Upper lobe of right lung (tissue), 1 donor: ENCODE measurements around the gene BMS1. TPM values are rescaled to one million over a fixed set of nuclear protein-coding genes. Genes with fewer than 3 reads are reported as not detected.
"Not testable (repeated sequence)": the region's sequence is repeated elsewhere in the genome, so short reads cannot be mapped to it uniquely, and the experiment has no call there.

Source experiments
- ATAC-seq: fragments of 200-7000 bp; cut with Tn5 transposase; one replicate; pipeline ENCODE4 v1.9.1; 2020; ENCODE audit warnings: mild to moderate bottlenecking, moderate library complexity
- DNase-seq: peaks from one replicate; pipeline ENCODE4 v3.0.0-alpha.2; 2020
- H3K27ac ChIP-seq: fragments of 200-600 bp; one replicate; pipeline ENCODE4 v1.8.0; 2022
- H3K27me3 ChIP-seq: fragments of 200-600 bp; one replicate; pipeline ENCODE4 v1.8.0; 2022; ENCODE audit warnings: mild to moderate bottlenecking
- H3K36me3 ChIP-seq: fragments of 200-600 bp; one replicate; pipeline ENCODE4 v1.8.0; 2022
- H3K4me1 ChIP-seq: fragments of 200-600 bp; one replicate; pipeline ENCODE4 v1.8.0; 2022
- H3K4me3 ChIP-seq: fragments of 200-600 bp; one replicate; pipeline ENCODE4 v1.8.0; 2022; ENCODE audit warnings: mild to moderate bottlenecking
- H3K9me3 ChIP-seq: fragments of 200-600 bp; one replicate; pipeline ENCODE4 v1.8.0; 2022
- intact Hi-C: fragments of 100-400 bp; cut with DNase I; formaldehyde crosslinking; loops from one replicate; pipeline ENCODE4 v1.11.0; 2022
- total RNA-seq: library from RNA; stranded (reverse); fragmentation: NEBNext Ultra II Directional; extraction: Animal tissue kit (Norgen Biotek cat#: 25700); gene quantifications from one replicate; pipeline ENCODE4 v1.2.1, GENCODE V29; 2021
- TF ChIP-seq, protein P1 (sequence below): fragments of 200-600 bp; IDR thresholded peaks from one replicate; pipeline ENCODE4 v1.8.0; 2022; ENCODE audit warnings: antibody characterized with exemption
- donor health status: DM: no; HTN: yes; CAD: no; lungs with severe emphysema.

Gene BMS1
- total RNA-seq, 1 donor from 2014 or later = 13.0 TPM

DNA sequence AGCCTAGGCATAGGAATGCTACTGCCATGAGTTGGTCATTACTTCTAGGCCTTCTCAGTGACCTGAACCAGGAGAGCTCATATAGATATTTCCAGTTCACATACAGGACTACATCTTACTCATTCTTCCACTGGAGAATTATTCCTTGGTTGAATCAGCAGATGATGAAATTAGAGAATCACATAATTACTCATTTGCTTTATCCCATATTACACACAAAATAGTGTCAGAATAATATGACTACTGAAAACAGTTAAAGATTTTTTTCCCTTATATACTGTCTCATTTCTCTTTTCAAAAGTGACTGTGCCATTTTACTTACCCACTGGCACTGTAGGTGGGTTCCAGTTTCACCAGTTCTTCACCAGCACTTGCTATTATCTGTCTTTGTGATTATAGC is 18.5 kb downstream of the BMS1 start:
- Histone ChIP-seq H3K27me3 (no peaks in the 10 kb centered on the region), H3K4me3 (no peak overlapping the region), H3K9me3 (no peaks in the 10 kb centered on the region), H3K4me1 (no peaks in the 10 kb centered on the region), H3K36me3 (peaks cover 97% of the 10 kb centered on the region), H3K27ac (no peak overlapping the region)
- intact Hi-C loops = no loop called here
- ATAC-seq = no peak
- no peak for DNase-seq
- TF ChIP-seq, protein P1, sequence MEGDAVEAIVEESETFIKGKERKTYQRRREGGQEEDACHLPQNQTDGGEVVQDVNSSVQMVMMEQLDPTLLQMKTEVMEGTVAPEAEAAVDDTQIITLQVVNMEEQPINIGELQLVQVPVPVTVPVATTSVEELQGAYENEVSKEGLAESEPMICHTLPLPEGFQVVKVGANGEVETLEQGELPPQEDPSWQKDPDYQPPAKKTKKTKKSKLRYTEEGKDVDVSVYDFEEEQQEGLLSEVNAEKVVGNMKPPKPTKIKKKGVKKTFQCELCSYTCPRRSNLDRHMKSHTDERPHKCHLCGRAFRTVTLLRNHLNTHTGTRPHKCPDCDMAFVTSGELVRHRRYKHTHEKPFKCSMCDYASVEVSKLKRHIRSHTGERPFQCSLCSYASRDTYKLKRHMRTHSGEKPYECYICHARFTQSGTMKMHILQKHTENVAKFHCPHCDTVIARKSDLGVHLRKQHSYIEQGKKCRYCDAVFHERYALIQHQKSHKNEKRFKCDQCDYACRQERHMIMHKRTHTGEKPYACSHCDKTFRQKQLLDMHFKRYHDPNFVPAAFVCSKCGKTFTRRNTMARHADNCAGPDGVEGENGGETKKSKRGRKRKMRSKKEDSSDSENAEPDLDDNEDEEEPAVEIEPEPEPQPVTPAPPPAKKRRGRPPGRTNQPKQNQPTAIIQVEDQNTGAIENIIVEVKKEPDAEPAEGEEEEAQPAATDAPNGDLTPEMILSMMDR = no peak

DNA sequence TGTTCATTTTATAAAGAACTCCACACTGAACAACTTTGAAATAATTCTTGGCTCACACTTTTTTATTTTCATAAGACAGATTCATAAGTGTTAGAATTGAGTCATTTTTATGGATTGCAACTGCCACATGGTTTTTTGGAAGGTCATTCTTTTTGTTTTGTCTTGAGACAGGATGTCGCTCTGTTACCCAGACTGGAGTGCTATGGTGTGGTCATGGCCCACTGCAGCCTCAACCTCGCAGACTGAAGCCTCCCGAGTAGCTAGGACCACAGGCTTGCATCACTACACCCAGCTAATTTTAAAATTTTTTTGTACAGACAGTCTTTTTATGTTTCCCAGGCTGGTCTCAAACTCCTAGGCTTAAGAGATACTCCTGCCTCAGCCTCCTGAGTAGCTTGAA is 20.3 kb downstream of the BMS1 start:
- TF ChIP-seq, protein P1 = no peak
- H3K4me1 ChIP-seq = no peaks in the 10 kb centered on the region
- DNase-seq (no peak), ATAC-seq (no peak)
- no peaks in the 10 kb centered on the region for H3K9me3 ChIP-seq
- no peak overlapping the region for H3K4me3 ChIP-seq
- H3K36me3 ChIP-seq = peaks cover 96% of the 10 kb centered on the region
- intact Hi-C loops = no loop called here
- no peak overlapping the region for H3K27ac ChIP-seq
- no peaks in the 10 kb centered on the region for H3K27me3 ChIP-seq

DNA sequence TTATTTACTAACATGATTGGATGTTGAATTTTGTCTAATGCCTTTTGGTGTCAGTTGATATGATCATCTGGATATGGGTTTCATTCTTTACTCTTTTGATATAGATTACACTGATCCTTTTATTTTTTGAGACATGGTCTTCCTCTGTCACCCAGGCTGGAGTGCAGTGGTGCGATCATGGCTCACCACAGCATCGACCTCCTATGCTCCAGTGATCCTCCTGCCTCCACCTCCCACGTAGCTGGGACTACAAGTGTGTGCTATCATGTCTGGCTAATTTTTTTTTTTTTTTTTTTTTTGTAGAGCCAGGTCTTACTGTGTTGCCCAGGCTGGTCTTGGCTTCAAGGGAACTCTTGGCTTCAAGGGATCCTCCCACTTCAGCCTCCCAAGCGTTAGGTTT is 27.1 kb downstream of the BMS1 start:
- TF ChIP-seq, protein P1 = no peak

DNA sequence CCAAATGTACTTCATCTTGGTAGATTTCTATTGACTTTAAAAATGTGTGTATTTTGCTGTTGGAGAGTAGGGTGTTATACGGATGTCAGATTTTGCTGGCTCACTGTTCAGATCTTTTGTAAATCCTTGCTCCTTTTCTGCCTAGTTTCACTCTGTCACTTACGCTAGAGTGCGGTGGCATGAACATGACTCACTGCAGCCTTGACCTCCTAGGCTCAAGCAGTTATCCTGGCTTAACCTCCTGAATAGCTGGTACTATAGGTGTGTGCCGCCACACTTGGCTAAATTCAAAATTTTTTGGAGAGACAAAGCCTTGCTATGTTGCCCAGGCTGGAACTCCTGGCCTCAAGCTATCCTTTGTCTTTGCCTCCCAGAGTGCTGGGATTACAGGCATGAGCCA is 29.4 kb downstream of the BMS1 start:
- no peaks in the 10 kb centered on the region for H3K4me1 ChIP-seq
- no peak overlapping the region for H3K27ac ChIP-seq
- H3K36me3 ChIP-seq = peaks cover 50% of the 10 kb centered on the region
- ATAC-seq = no peak
- intact Hi-C loops = no loop called here
- TF ChIP-seq, protein P1 = no peak
- no peaks in the 10 kb centered on the region for H3K9me3 ChIP-seq
- no peak for DNase-seq
- no peaks in the 10 kb centered on the region for H3K27me3 ChIP-seq
- H3K4me3 ChIP-seq = no peak overlapping the region

More for the DNA sequence above, 27.1 kb downstream of the BMS1 start:
- Histone ChIP-seq H3K36me3 (peaks cover 59% of the 10 kb centered on the region), H3K4me3 (no peak overlapping the region), H3K27me3 (no peaks in the 10 kb centered on the region), H3K9me3 (no peaks in the 10 kb centered on the region), H3K27ac (no peak overlapping the region), H3K4me1 (no peaks in the 10 kb centered on the region)
- intact Hi-C loops = no loop called here
- DNase-seq (no peak), ATAC-seq (no peak)

DNA sequence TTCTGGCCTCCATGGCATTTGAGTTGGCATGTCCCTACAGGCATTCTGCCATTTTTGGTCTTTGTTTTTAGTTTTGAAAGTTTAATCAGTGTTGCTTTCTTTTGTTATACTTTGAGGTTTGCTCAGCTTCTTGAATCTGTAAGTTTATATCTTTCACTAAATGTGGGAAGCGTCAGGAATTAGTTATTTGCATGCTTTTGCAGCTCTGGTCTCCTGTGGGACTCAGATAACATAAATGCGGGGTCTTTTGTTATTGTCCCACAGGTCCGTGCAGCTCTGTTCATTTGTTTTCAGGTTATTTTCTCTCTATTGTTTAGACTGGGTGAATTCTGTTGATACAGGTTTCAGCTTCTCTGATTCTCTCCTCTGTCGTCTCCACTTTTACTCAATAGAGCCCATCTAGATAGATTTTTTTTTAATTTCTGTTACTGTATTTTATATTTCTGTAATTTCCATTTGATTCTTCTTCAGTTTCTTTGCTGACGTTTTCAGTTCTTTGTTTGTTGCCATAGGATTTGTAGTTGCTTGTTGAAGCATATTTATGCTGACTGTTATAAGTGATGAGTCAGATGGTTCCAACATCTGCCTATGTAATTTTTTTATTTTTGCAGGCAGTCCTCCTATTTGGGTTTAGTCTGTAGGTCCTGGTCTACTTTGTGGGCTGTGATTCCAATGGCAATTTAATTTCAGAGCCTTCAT is 31.5 kb downstream of the BMS1 start:
- H3K4me1 ChIP-seq, H3K27me3 ChIP-seq, H3K4me3 ChIP-seq, ATAC-seq, H3K9me3 ChIP-seq, intact Hi-C loops, DNase-seq, H3K27ac ChIP-seq: not testable (repeated sequence)
- H3K36me3 ChIP-seq = peaks cover 55% of the 10 kb centered on the region

DNA sequence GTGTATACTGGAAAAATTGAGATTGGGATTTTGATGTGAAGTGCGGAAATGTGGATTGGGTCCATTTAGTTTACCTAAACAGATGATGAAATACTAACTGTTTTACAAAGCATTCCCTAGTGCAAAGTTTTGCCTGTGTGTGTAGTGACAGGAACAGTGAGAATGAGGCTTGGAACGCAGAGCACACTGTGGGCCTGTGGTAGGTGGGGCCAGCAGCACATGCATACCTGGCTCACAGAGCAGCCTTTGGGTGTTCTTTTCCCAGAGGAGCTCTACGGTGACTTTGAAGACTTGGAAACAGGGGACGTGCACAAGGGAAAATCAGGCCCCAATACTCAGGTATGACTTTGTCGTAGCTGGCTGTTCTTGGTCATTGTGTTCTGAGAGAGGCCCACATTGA is 33.7 kb downstream of the BMS1 start:
- DNase-seq, H3K9me3 ChIP-seq, H3K4me1 ChIP-seq, H3K27ac ChIP-seq, ATAC-seq, intact Hi-C loops, H3K27me3 ChIP-seq, H3K4me3 ChIP-seq: not testable (repeated sequence)
- peaks cover 61% of the 10 kb centered on the region for H3K36me3 ChIP-seq

DNA sequence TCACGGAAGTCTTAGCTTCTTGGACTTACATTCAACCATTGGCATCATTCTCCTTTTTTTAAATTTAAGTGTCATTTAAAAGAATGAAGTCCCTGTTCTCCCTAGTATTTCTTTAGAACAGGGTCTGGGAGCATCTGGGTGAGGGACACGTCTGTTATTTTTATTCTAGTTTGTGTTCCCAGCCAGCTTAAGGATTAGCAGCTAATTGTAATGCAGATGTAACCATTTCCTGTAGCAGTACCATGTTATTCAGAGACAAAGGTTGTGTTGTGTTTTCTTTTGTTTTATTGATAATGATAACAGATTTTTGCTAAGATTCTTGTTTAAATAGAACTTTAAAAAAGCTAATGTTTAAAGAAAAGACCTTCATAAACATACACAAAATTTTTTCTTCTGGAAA is 34.3 kb downstream of the BMS1 start:
- DNase-seq (no peak), ATAC-seq (no peak)
- H3K9me3 ChIP-seq = no peaks in the 10 kb centered on the region
- no peak overlapping the region for H3K4me3 ChIP-seq
- H3K27me3 ChIP-seq = no peaks in the 10 kb centered on the region
- no peaks in the 10 kb centered on the region for H3K4me1 ChIP-seq
- intact Hi-C loops = no loop called here
- TF ChIP-seq, protein P1 = no peak
- no peak overlapping the region for H3K27ac ChIP-seq
- peaks cover 63% of the 10 kb centered on the region for H3K36me3 ChIP-seq

DNA sequence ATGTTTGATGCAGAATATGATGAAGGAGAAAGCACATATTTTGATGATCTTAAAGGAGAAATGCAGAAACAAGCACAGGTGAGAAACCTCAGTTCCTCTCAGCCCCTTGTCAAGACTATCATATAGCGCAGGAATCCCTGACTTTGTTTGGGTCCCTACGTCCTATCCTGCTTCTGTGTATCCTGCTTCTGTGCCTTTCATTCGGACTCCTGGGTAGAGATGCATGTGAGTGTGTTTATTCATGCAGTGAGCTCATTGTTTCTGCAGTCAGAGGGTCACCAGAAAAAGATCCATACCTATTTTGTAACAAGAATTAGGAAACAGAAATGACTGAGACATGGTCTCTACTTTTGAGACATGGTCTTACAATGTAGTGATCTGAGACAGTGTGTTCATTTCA is 34.8 kb downstream of the BMS1 start:
- ATAC-seq, H3K4me3 ChIP-seq, H3K4me1 ChIP-seq, H3K27me3 ChIP-seq, intact Hi-C loops, H3K27ac ChIP-seq, H3K9me3 ChIP-seq, DNase-seq: not testable (repeated sequence)
- peaks cover 63% of the 10 kb centered on the region for H3K36me3 ChIP-seq

DNA sequence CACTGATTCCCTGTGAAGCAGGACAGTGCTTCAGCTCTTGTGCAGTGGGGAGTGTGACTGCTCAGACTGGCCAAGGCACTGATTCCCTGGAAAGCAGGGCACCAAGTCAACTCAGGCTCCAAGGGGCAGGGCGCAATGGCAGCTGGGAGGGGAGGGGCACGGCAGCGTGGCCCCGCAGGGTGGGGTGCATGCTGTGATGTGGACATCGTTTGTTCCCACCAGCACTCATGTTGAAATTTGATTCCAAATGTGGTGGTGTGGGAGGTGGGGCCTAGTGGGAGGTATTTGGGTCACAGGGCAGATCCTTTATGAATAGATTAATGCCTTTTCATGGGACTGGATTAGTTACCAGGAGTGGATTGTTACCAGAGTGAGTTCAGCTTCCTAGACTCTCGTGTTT is 44.2 kb downstream of the BMS1 start:
- H3K27ac ChIP-seq, intact Hi-C loops, H3K4me3 ChIP-seq, H3K4me1 ChIP-seq, H3K27me3 ChIP-seq, ATAC-seq, DNase-seq, H3K9me3 ChIP-seq: not testable (repeated sequence)
- H3K36me3 ChIP-seq = peaks cover 85% of the 10 kb centered on the region
